Activated CD4-positive, CD25-positive, alpha-beta regulatory T cell treated with anti-CD3 and anti-CD28 coated beads, Interleukin-2, amount 50 U/mL, for 72 hours (primary cell): ENCODE data around the gene ERMARD.
A peak's percentile ranks its signal among the peaks of the same experiment; 100 is the strongest.

ENCODE experiments used
- DNase-seq: peaks from one replicate; pipeline ENCODE4 v3.0.0; 2021

The ERMARD gene

DNA sequence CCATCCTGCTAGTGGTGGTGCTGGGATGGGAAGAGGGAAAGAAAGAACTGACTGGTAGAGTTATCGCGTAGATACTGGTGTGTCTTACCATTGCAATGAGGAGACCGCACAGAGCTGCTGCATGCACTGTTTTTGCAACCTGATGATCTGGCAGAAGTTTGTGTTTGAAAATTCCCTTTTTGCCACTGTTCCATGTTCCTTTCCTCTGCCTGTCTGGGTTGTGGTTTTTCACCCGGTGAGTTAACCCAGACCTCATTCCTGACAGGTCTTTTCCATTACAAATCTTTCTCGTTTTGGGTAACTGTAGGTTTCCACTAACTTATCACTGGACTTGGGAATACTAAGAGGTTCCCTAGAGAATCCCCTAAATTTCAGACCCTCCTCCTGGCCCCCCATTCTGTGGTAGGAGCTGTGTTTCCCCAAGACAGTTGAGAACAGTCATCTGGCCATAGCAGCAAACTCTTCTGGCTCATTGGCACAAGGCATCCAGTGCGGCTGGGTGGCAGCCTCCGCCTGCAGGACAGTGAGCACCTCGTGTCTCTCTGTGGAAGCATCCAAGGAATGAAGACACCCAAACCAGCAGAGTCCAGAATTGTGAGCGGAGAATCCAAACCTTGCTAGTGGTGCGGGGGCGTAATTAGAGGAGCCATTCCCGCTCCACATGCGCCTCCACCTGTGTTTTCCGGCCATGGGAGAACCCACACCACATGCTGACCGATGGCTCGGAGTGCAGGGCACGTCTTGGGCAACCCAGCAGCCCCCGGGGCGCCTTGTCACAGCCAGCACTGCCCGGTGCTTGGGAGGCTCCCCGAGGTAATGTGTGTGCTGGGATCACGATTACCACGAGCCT is 32.8 kb downstream of the ERMARD start:
- DNase-seq: no peak

DNA sequence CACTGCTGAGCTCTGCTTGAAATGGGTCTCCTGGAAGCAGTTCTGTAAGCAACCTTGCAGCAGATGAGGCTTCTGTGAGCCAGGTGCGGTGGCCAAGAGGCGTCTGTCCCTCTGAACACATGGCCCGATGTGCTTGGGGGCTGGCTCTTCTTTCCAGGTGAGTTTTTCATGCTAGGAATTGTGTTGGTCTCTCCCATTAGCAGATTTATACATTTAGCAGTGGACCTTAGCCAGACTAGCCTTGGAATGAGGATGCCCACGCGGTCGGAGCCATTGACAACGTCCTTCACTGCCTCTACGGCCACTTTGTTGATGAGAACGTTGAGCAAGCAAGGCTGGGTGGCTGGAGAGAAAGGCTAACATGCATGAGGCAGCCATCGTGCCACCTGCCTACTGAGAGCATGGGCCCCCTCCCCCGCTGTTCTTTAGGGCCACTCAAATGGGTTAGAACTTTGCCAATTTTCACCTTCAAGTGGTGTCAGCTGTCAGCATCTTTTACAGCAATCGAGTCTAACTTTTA is 33.5 kb downstream of the ERMARD start:
- no peak for DNase-seq

GRCh38 chr6:169785566-169785965 is 34.1 kb downstream of the ERMARD start:
- DNase-seq: no peak

DNA sequence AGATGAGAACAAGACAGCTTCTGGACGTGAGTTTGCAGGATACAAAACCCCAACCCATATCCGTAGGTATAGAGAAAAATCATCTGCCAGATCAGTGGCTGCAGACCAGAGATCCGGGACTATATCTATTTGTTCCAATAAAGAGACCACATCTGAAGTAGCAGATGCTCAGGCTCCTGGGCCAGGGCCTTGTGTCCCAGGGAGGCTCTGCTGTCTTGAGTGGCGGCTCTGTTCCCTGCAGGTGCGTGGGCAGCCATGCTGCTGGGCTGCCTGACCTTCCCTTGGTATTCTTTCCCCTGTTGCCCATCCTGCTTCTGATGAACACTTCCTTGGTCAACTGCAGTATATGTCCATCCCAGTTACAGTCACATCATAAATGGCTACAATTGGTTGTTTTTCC is 34.9 kb downstream of the ERMARD start:
- no peak for DNase-seq

DNA sequence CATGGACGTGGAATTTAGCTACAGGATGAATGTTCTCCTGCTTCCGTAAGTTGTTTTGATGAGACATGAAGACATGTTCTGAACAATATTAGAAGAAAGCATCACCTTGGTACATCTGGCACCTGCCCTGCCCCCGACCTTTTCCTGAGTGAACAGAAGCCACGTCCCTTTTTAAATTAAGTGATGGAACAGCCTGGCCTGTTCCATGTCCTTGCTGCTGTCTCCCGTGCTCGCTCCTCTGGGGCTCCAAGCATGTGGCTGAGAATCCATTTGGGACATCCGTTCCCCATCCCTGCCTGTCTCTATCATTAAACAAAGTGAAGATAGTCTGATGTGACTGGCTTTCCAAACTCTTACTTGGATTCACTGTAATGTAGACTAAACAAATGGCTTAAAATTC is 36.4 kb downstream of the ERMARD start:
- DNase-seq: no peak

GRCh38 chr6:169788809-169789145 is 37.4 kb downstream of the ERMARD start:
- no peak for DNase-seq

- no peak for DNase-seq
Measured at GRCh38 chr6:169789146-169789943, 37.9 kb downstream of the ERMARD start.

DNA sequence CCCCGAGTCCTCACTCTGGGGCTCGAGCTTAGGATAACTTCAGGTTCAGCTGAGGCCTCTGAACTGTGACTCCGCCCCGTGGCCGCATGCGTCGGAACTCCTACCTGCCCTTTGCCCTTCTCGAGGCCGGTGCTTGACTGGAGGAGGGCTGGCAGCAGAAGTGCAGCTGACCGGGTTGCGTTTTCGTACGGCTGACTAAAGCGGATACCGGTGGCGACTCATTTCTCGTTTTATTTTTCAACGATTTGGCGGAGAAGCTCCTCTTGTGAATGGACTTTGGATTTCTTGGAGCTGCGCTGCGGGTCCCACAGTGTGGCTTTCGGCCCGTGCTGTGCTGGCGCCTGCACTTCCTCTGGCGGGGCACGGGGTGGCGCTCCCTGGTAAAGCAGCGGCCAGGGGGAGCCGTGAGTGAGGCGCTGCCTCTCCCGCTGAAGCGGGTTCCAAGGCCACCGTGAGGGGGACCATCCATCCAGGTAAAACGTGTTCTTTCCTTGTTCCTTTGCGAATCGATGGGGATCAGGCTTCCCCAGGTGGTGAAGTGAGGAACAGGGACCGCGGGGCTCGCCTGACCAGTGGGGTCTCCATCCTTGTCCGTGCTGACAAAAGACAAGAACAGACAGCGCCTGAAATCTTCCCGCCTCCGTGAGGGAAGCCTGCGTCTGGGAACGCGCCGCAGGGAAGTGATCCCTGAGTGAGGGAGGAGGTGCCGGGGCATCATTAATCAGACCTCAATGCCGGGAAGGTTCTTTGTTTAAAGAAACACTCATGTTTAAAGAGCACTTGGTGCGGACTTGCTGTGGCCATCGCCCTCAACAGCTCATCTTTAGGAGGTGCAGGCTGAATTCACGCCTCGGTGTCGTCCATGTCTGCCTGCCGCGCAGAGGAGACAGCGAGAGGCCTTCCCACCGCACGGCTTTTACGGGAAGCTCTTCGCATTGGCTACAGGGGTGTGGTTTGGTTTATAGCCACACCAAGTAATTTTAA is 38.8 kb downstream of the ERMARD start:
- peak; percentile 79 for DNase-seq

DNA sequence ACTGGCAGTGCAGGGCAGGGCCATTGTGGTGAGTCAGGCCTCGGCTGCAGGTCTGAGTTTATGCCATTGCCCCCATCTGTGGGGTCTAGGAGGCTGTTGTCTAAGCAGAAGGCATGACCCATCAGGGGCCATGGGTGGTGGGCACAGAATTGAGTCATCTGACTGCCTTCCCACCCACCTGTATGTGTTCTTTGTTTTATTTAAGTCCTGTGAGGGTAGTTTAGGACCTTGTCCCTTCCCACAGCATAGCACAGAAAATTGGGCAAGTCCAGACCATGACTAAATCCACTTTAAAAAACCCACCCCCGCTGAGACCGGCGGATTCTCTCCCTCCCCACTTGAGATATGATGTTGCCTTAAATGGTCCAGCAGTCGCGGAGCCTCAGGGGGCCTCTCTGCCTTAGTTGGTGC is 40.3 kb downstream of the ERMARD start:
- DNase-seq: no peak

- no peak for DNase-seq
Measured at GRCh38 chr6:169792306-169793015, 41.0 kb downstream of the ERMARD start.

- DNase-seq: no peak
Measured at GRCh38 chr6:169793408-169793807, 42.0 kb downstream of the ERMARD start.

- DNase-seq: no peak
Measured at GRCh38 chr6:169794317-169795055, 43.1 kb downstream of the ERMARD start.

DNA sequence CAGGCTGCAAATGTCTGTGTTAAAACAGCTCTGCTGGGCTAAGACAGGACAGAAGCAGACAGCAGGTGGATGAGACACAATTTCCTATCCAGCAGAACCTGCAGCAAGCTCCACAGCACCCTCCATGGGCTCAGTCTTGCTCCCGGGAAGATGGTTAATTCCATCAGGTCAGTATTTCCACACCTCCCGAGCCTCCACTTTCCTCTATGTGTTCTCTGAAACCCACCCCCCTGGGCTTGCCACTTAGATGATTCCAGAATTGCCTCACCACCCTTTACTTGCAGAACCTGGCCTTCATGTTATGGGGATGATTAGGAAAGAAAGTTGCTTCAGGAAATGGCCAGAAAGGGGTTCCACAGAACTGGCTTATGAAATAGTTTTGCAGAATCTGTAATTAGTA is 43.8 kb downstream of the ERMARD start:
- DNase-seq: no peak

- no peak for DNase-seq
Measured at GRCh38 chr6:169798764-169799473, 47.5 kb downstream of the ERMARD start.

- DNase-seq: no peak
Measured at GRCh38 chr6:169799474-169799926, 48.1 kb downstream of the ERMARD start.

GRCh38 chr6:169800116-169800667 is 48.8 kb downstream of the ERMARD start:
- DNase-seq: no peak

DNA sequence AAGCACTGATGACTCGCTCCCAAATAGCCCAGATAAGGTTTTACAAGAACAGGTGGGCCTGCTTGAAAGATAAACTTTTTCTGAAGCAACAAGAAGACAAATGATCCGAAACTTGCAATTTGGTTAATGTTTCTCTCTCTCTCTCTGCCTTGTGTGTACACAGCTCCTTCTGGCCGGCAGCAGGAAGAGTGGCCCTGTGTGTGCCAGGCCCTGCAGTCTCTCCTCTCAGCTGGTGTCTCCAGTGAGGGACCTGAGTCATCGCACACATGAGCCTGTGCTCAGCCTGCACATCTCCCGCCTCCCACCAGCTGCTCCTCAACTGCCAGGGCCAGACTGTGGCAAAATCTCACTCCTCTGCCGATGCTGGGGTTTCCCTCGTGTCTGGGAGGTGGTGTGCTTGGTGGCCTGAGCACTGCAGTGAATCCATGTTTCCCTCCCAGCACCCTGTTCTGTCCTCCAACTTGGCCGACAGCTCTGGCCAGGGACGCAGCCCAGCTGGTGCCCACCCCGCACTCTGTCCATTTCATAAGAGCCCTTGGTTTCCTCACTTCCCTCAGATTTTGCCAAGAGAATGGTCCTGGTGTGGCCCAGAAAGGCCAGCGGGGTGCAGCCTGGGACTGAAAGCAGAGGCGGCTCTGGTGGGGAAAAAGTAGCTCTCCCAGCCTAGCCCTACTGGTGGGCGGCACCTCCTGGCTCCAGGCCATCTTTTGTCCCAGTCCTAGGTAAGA is 49.4 kb downstream of the ERMARD start:
- no peak for DNase-seq

GRCh38 chr6:169801396-169802160 is 50.2 kb downstream of the ERMARD start:
- DNase-seq: no peak

DNA sequence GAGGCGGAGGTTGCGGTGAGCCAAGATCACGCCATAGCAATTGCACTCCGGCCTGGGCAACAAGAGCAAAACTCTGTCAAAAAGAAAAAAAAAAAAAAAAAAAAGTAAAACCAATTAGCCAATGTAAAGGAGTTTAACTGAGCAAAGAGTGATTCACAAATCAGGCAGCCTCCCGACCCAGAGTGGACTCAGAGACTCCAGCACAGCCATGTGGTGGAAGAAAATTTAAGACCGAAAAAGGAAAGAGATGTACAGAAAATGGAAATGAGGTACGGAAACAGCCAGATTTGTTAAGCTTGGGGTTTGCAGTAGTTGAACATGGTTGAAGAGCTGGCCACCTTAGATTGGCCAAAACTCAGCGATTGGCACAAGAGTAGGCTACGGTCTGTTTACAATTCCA is 51.4 kb downstream of the ERMARD start:
- no peak for DNase-seq
